NB4 (cell line): ENCODE measurements around the gene BDKRB2.

Experiments
- DNase-seq: peaks from one replicate; pipeline ENCODE4 v3.0.0; 2010; ENCODE audit warnings: low read depth
- H3K4me3 ChIP-seq: one replicate; pipeline ENCODE4 v1.5.1; 2011; ENCODE audit warnings: mild to moderate bottlenecking, low read depth, low read length, moderate library complexity
- CTCF ChIP-seq: IDR thresholded peaks from one replicate; pipeline ENCODE4 v1.5.1; 2012; ENCODE audit warnings: low read depth, low read length
- MAX ChIP-seq: IDR thresholded peaks from 2 replicates; pipeline ENCODE4 v1.6.1; 2011; ENCODE audit warnings: low read depth, low read length
- MYC ChIP-seq: IDR thresholded peaks from 2 replicates; pipeline ENCODE4 v1.6.1; 2011; ENCODE audit warnings: low read depth, low read length
- POLR2A ChIP-seq: IDR thresholded peaks from 2 replicates; pipeline ENCODE4 v1.6.1; 2011; ENCODE audit warnings: mild to moderate bottlenecking; ENCODE audit not compliant: insufficient read length; ENCODE audit errors: extremely low read depth

Gene BDKRB2

GRCh38 chr14:96215452-96216244, 11.0 kb downstream of the BDKRB2 start:
- H3K4me3 ChIP-seq = no peak overlapping the region
- no peak for TF ChIP-seq MYC
- no peak for TF ChIP-seq CTCF
- TF ChIP-seq POLR2A = no peak
- TF ChIP-seq MAX = no peak
- no peak for DNase-seq

- no peak for DNase-seq
- no peak for TF ChIP-seq POLR2A
- TF ChIP-seq MYC = no peak
- no peak for TF ChIP-seq CTCF
- no peak for TF ChIP-seq MAX
- no peak overlapping the region for H3K4me3 ChIP-seq
Measured at GRCh38 chr14:96216627-96217026, 12.0 kb downstream of the BDKRB2 start.

- TF ChIP-seq MAX = no peak
- no peak for TF ChIP-seq CTCF
- no peak for TF ChIP-seq MYC
- no peak for TF ChIP-seq POLR2A
- H3K4me3 ChIP-seq = no peak overlapping the region
- no peak for DNase-seq
Measured at GRCh38 chr14:96217376-96217913, 12.8 kb downstream of the BDKRB2 start.

- TF ChIP-seq CTCF (no peak), POLR2A (no peak), MAX (no peak), MYC (no peak)
- no peak for DNase-seq
- H3K4me3 ChIP-seq = no peak overlapping the region
Measured at GRCh38 chr14:96221109-96221650, 16.5 kb downstream of the BDKRB2 start.

GRCh38 chr14:96221841-96222240, 17.2 kb downstream of the BDKRB2 start:
- DNase-seq = no peak
- TF ChIP-seq MYC = no peak
- no peak for TF ChIP-seq MAX
- TF ChIP-seq CTCF = no peak
- TF ChIP-seq POLR2A = no peak
- no peak overlapping the region for H3K4me3 ChIP-seq
